Osteoblast (primary cell): ENCODE data around the gene TM2D1. TPM values are rescaled to one million over a fixed set of nuclear protein-coding genes. Genes with fewer than 3 reads are reported as not detected.

Experiments
- DNase-seq: peaks from one replicate; pipeline ENCODE4 v3.0.0; 2011; ENCODE audit warnings: low spot score, mixed read lengths; ENCODE audit not compliant: insufficient read length; ENCODE audit errors: missing footprints
- H2AFZ ChIP-seq: 2 replicates; pipeline ENCODE4 v1.6.0; 2011; ENCODE audit warnings: mild to moderate bottlenecking, low read length
- H3K27ac ChIP-seq: 2 replicates; pipeline ENCODE4 v1.5.1; 2011; ENCODE audit warnings: mild to moderate bottlenecking, low read depth, low read length, moderate library complexity
- H3K27me3 ChIP-seq: 2 replicates; pipeline ENCODE4 v1.6.0; 2012; ENCODE audit warnings: mild to moderate bottlenecking, control low read depth, inconsistent platforms, low read length, moderate library complexity; ENCODE audit not compliant: insufficient read depth
- H3K36me3 ChIP-seq: 2 replicates; pipeline ENCODE4 v1.5.1; 2011; ENCODE audit warnings: mild to moderate bottlenecking, low read length, control low read depth, moderate library complexity; ENCODE audit not compliant: insufficient read depth
- H3K4me1 ChIP-seq: 2 replicates; pipeline ENCODE4 v1.5.1; 2011; ENCODE audit warnings: mild to moderate bottlenecking, low read length, control low read depth, moderate library complexity; ENCODE audit not compliant: insufficient read depth
- H3K4me2 ChIP-seq: 2 replicates; pipeline ENCODE4 v1.6.0; 2011; ENCODE audit warnings: mild to moderate bottlenecking, low read length; ENCODE audit not compliant: insufficient read depth
- H3K4me3 ChIP-seq: fragments of 200-600 bp; sonication (generic); 3 replicates; pipeline ENCODE4 v1.5.1; 2012; ENCODE audit warnings: mild to moderate bottlenecking, low read length, inconsistent platforms; ENCODE audit not compliant: insufficient read depth
- H3K79me2 ChIP-seq: 2 replicates; pipeline ENCODE4 v1.6.0; 2012; ENCODE audit warnings: mild to moderate bottlenecking, low read length, control low read depth, inconsistent platforms; ENCODE audit not compliant: insufficient read depth
- H3K9me3 ChIP-seq: 2 replicates; pipeline ENCODE4 v1.5.1; 2011; ENCODE audit warnings: low read depth, low read length, control low read depth
- H4K20me1 ChIP-seq: 2 replicates; pipeline ENCODE4 v1.6.0; 2012; ENCODE audit warnings: mild to moderate bottlenecking, low read length, control low read depth; ENCODE audit not compliant: insufficient read depth
- CTCF ChIP-seq: IDR thresholded peaks from 2 replicates; pipeline ENCODE4 v1.5.1; 2011; ENCODE audit warnings: mild to moderate bottlenecking, low read depth, low read length, moderate library complexity; ENCODE audit errors: extremely low read depth
- total RNA-seq: library from RNA; depleted of rRNA; stranded (reverse); fragments of >200 nt; gene quantifications from 2 replicates; pipeline ENCODE4 v1.2.3, GENCODE V29; 2012

The TM2D1 gene
- total RNA-seq, 1 donor, result 40.2 TPM

- no peak overlapping the region for H3K27ac ChIP-seq
- no peak for TF ChIP-seq CTCF
- no peaks in the 10 kb centered on the region for H3K4me1 ChIP-seq
- H3K36me3 ChIP-seq, result no peaks in the 10 kb centered on the region
- no peak overlapping the region for H3K4me3 ChIP-seq
- H3K27me3 ChIP-seq, result no peaks in the 10 kb centered on the region
- DNase-seq, result no peak
- no peak overlapping the region for H3K4me2 ChIP-seq
- no peaks in the 10 kb centered on the region for H4K20me1 ChIP-seq
- H2AFZ ChIP-seq, result no peak overlapping the region
- no peaks in the 10 kb centered on the region for H3K79me2 ChIP-seq
- no peaks in the 10 kb centered on the region for H3K9me3 ChIP-seq
These were observed 80.6 kb downstream of the TM2D1 start for GRCh38 chr1:61644303-61644702.

GRCh38 chr1:61642475-61643232 lies 82.3 kb downstream of the TM2D1 start:
- no peaks in the 10 kb centered on the region for H3K9me3 ChIP-seq
- no peaks in the 10 kb centered on the region for H3K79me2 ChIP-seq
- H3K4me2 ChIP-seq, result no peak overlapping the region
- no peak overlapping the region for H3K27ac ChIP-seq
- H3K4me3 ChIP-seq, result no peak overlapping the region
- H3K27me3 ChIP-seq, result no peaks in the 10 kb centered on the region
- no peak for DNase-seq
- no peaks in the 10 kb centered on the region for H4K20me1 ChIP-seq
- no peaks in the 10 kb centered on the region for H3K36me3 ChIP-seq
- H3K4me1 ChIP-seq, result no peaks in the 10 kb centered on the region
- no peak for TF ChIP-seq CTCF
- H2AFZ ChIP-seq, result no peak overlapping the region

GRCh38 chr1:61641578-61642336 lies 83.2 kb downstream of the TM2D1 start:
- Histone ChIP-seq H3K9me3 (no peaks in the 10 kb centered on the region), H3K36me3 (no peaks in the 10 kb centered on the region), H4K20me1 (no peaks in the 10 kb centered on the region), H2AFZ (peak overlapping the region; percentile 92), H3K79me2 (no peaks in the 10 kb centered on the region), H3K27ac (no peak overlapping the region), H3K4me3 (peak overlapping the region; percentile 70), H3K4me2 (peak overlapping the region; percentile 91), H3K4me1 (no peaks in the 10 kb centered on the region), H3K27me3 (no peaks in the 10 kb centered on the region)
- peak; percentile 93 for DNase-seq
- peak; percentile 76 for TF ChIP-seq CTCF
